Measurements from ENCODE around the gene CACNB4.
"Not testable (repeated sequence)": the region's sequence is repeated elsewhere in the genome, so short reads cannot be mapped to it uniquely, and the experiment has no call there.

Gene CACNB4

DNA sequence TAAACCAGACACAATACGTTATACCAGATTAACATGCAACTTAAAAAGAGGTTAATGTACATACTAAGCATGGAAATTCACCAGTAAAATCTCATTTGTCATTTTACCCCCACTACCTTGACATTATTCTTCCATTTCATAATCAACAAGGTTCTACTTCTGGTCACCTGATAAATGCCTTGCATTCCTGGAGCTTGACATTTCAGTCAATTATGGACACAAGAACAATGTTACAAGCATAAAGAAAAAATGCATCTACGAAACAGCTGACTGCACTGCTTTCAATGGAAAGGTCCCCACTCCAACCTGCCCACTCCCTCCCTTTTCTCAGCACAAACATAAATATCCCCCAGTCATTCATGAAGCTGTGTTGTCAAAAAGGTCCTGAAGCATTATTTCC, 302.1 kb downstream of the CACNB4 start:
- H3K4me3 ChIP-seq (replicated peaks; ENCODE audit: low read depth, low read length): no peak overlapping the region
- no peak for TF ChIP-seq CTCF (IDR thresholded peaks at IDR 0.05; ENCODE audit: low read depth, low read length, missing control alignments)
- no peak for DNase-seq (ENCODE audit: extremely low read depth, low read depth)

GRCh38 chr2:151795646-151796240, 303.1 kb downstream of the CACNB4 start:
- no peak for TF ChIP-seq CTCF (IDR thresholded peaks at IDR 0.05; ENCODE audit: low read depth, low read length, missing control alignments)
- H3K4me3 ChIP-seq (replicated peaks; ENCODE audit: low read depth, low read length): no peak overlapping the region
- DNase-seq (ENCODE audit: extremely low read depth, low read depth): no peak

- H3K4me3 ChIP-seq (replicated peaks; ENCODE audit: low read depth, low read length); DNase-seq (ENCODE audit: extremely low read depth, low read depth): not testable (repeated sequence)
Observed at GRCh38 chr2:151794422-151794821, 304.4 kb downstream of the CACNB4 start.

DNA sequence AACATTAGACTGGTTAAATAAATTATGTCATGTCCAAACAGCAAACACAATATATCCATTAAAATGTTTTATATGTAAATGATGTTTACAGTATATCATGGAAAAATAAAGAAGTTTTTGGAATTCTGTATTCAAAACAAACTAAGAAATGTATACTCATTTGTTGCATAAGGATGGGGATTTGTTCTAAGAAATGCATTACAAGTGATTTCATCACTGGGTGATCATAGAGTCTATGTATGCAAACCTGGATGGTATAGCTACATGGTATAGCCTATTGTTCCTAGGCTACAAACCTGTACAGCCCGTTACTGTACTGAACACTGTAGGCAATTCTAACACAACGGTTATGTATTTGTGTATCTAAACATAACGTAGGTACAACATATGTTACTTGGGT, 305.7 kb downstream of the CACNB4 start:
- H3K4me3 ChIP-seq (replicated peaks; ENCODE audit: low read depth, low read length): no peak overlapping the region
- DNase-seq (ENCODE audit: extremely low read depth, low read depth): no peak
- no peak for TF ChIP-seq CTCF (IDR thresholded peaks at IDR 0.05; ENCODE audit: low read depth, low read length, missing control alignments)

DNA sequence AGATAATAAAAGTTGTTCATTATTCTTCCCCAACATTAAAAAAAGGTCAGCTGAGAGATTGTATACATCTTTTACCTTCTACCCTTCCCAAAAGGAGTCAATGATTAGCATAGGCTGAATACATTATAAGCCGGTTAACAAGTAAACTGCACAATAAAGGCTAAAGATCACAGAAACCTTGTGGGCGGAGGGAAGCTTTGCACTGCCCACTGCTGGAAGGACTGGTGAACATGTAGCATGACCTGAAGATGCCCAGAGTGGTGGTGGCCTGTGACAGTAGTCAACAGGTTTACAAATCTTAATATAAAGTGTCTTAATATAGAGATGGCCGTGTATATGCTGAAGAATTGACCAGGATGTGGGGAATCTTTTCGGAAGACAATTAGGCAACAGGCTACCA, 306.3 kb downstream of the CACNB4 start:
- no peak for DNase-seq (ENCODE audit: extremely low read depth, low read depth)
- TF ChIP-seq CTCF (IDR thresholded peaks at IDR 0.05; ENCODE audit: low read depth, low read length, missing control alignments): peak; percentile 10

GRCh38 chr2:151791545-151791944, 307.3 kb downstream of the CACNB4 start:
- DNase-seq (ENCODE audit: extremely low read depth, low read depth): no peak
- no peak overlapping the region for H3K4me3 ChIP-seq (replicated peaks; ENCODE audit: low read depth, low read length)
- no peak for TF ChIP-seq CTCF (IDR thresholded peaks at IDR 0.05; ENCODE audit: low read depth, low read length, missing control alignments)

More for the DNA sequence above, 306.3 kb downstream of the CACNB4 start:
- H3K4me3 ChIP-seq (replicated peaks; ENCODE audit: low read depth, low read length): no peak overlapping the region

- H3K4me3 ChIP-seq (replicated peaks; ENCODE audit: low read depth, low read length): no peak overlapping the region
- TF ChIP-seq CTCF (IDR thresholded peaks at IDR 0.05; ENCODE audit: low read depth, low read length, missing control alignments): no peak
- DNase-seq (ENCODE audit: extremely low read depth, low read depth): no peak
Observed at GRCh38 chr2:151790689-151791088, 308.2 kb downstream of the CACNB4 start.
